A549 (cell line): ENCODE results near the gene CDC42EP1.

Experiments
- EP300 ChIP-seq, 2 experiments: fragments of >200 bp; sonication (Bioruptor Twin); formaldehyde crosslinking; IDR thresholded peaks; 2 replicates in 1 of 2; 3 replicates in 1 of 2; pipeline ENCODE4 v1.6.1; 2016 to 2017
- JUNB ChIP-seq: fragments of >200 bp; sonication (Bioruptor Twin); formaldehyde crosslinking; IDR thresholded peaks from 2 replicates; pipeline ENCODE4 v1.6.1; 2016
- POLR2A ChIP-seq: IDR thresholded peaks from 2 replicates; pipeline ENCODE4 v1.6.1; 2012; ENCODE audit warnings: mild to moderate bottlenecking, low read length
- SMC3 ChIP-seq: fragments of >200 bp; sonication (Bioruptor Twin); formaldehyde crosslinking; IDR thresholded peaks from 3 replicates; pipeline ENCODE4 v1.6.1; 2018; ENCODE audit warnings: inconsistent platforms
- SREBF2 ChIP-seq: fragments of 450-650 bp; IDR thresholded peaks from 2 replicates; pipeline ENCODE4 v1.6.1; 2014; ENCODE audit warnings: mild to moderate bottlenecking, moderate library complexity
- ZFP36 ChIP-seq: fragments of 450-650 bp; IDR thresholded peaks from 2 replicates; pipeline ENCODE4 v1.6.1; 2014; ENCODE audit warnings: borderline replicate concordance; ENCODE audit not compliant: partially characterized antibody
- TF ChIP-seq, protein P1 (sequence below): fragments of >200 bp; sonication (Bioruptor Twin); formaldehyde crosslinking; IDR thresholded peaks from 3 replicates; pipeline ENCODE4 v1.5.1; 2016
- TF ChIP-seq, protein P2 (sequence below): IDR thresholded peaks from 2 replicates; pipeline ENCODE4 v1.6.1; 2012

DNA sequence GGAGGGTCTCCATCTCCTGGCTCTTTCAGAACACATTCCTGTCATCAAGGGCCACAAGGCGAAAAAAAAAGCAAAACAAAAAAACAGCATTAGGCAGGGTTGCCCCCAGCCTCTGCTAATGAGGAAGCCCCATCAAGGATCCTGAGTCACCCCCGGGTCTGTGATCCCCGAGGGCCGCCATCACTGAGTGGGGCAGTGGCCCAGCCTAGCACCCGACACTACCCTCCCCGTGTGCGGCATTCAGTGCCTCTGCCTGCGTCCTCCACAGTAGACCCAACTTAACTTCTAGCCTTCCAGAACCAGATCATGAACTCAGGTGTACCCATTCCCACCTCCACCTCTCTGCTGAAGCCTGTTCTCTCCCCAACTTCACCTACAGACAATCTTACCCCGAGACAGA is 6.6 kb upstream of the CDC42EP1 start:
- TF ChIP-seq, protein P1, sequence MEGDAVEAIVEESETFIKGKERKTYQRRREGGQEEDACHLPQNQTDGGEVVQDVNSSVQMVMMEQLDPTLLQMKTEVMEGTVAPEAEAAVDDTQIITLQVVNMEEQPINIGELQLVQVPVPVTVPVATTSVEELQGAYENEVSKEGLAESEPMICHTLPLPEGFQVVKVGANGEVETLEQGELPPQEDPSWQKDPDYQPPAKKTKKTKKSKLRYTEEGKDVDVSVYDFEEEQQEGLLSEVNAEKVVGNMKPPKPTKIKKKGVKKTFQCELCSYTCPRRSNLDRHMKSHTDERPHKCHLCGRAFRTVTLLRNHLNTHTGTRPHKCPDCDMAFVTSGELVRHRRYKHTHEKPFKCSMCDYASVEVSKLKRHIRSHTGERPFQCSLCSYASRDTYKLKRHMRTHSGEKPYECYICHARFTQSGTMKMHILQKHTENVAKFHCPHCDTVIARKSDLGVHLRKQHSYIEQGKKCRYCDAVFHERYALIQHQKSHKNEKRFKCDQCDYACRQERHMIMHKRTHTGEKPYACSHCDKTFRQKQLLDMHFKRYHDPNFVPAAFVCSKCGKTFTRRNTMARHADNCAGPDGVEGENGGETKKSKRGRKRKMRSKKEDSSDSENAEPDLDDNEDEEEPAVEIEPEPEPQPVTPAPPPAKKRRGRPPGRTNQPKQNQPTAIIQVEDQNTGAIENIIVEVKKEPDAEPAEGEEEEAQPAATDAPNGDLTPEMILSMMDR, result no peak
- no peak for TF ChIP-seq JUNB
- TF ChIP-seq, protein P2, sequence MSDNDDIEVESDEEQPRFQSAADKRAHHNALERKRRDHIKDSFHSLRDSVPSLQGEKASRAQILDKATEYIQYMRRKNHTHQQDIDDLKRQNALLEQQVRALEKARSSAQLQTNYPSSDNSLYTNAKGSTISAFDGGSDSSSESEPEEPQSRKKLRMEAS, result no peak
- TF ChIP-seq POLR2A, result no peak
- TF ChIP-seq EP300 (IDR thresholded peaks at IDR 0.05), result no peak
- no peak for TF ChIP-seq ZFP36
- TF ChIP-seq SREBF2, result no peak
- TF ChIP-seq SMC3, result no peak
